ENCODE results near the gene USP17L12.
"Not testable (repeated sequence)": the region's sequence is repeated elsewhere in the genome, so short reads cannot be mapped to it uniquely, and the experiment has no call there.

DNA sequence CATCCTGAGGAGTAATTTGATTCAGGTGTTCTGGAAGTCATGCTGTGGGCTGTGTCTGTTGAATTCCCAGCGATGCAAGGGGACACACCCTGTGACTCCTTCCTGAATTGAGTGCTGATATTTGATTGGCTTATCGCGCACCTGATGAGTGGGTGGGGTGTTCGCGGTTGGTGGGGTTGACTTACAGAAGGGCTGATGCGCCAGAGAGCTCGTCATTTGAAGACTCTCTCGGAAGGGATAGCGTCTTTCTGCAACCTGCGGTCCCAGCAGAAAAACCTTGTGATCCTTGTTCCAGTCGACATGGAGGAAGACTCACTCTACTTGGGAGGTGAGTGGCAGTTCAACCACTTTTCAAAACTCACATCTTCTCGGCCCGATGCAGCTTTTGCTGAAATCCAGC, 33.1 kb downstream of the USP17L12 start, which contains the start of gene USP17L19:
- TF ChIP-seq, protein P1, sequence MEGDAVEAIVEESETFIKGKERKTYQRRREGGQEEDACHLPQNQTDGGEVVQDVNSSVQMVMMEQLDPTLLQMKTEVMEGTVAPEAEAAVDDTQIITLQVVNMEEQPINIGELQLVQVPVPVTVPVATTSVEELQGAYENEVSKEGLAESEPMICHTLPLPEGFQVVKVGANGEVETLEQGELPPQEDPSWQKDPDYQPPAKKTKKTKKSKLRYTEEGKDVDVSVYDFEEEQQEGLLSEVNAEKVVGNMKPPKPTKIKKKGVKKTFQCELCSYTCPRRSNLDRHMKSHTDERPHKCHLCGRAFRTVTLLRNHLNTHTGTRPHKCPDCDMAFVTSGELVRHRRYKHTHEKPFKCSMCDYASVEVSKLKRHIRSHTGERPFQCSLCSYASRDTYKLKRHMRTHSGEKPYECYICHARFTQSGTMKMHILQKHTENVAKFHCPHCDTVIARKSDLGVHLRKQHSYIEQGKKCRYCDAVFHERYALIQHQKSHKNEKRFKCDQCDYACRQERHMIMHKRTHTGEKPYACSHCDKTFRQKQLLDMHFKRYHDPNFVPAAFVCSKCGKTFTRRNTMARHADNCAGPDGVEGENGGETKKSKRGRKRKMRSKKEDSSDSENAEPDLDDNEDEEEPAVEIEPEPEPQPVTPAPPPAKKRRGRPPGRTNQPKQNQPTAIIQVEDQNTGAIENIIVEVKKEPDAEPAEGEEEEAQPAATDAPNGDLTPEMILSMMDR (IDR thresholded peaks at IDR 0.05 in 2 of 3, conservative IDR thresholded peaks at IDR 0.05 in 1 of 3; ENCODE audit: borderline replicate concordance in 1 of 3, insufficient read depth in 1 of 3, low read depth in 2 of 3, low read length in 2 of 3), result not testable (repeated sequence)
- not testable (repeated sequence) for TF ChIP-seq EGR1 (IDR thresholded peaks at IDR 0.05; ENCODE audit: low read depth); POLR2A (IDR thresholded peaks at IDR 0.05; ENCODE audit: borderline replicate concordance, extremely low read depth, insufficient read depth, insufficient read length); ELF1 (IDR thresholded peaks at IDR 0.05; ENCODE audit: borderline replicate concordance, low read depth); SP1 (IDR thresholded peaks at IDR 0.05; ENCODE audit: low read depth); ZNF274 (IDR thresholded peaks at IDR 0.05; ENCODE audit: low read depth, low read length); EZH2 (IDR thresholded peaks at IDR 0.05); SRF (IDR thresholded peaks at IDR 0.05; ENCODE audit: low read depth); ZFX (IDR thresholded peaks at IDR 0.05); POLR2AphosphoS5 (IDR thresholded peaks at IDR 0.05; ENCODE audit: low read depth, low read length); EZH2phosphoT487 (IDR thresholded peaks at IDR 0.05; ENCODE audit: borderline replicate concordance); CEBPB (IDR thresholded peaks at IDR 0.05; ENCODE audit: low read depth)
- TF ChIP-seq, protein P2, sequence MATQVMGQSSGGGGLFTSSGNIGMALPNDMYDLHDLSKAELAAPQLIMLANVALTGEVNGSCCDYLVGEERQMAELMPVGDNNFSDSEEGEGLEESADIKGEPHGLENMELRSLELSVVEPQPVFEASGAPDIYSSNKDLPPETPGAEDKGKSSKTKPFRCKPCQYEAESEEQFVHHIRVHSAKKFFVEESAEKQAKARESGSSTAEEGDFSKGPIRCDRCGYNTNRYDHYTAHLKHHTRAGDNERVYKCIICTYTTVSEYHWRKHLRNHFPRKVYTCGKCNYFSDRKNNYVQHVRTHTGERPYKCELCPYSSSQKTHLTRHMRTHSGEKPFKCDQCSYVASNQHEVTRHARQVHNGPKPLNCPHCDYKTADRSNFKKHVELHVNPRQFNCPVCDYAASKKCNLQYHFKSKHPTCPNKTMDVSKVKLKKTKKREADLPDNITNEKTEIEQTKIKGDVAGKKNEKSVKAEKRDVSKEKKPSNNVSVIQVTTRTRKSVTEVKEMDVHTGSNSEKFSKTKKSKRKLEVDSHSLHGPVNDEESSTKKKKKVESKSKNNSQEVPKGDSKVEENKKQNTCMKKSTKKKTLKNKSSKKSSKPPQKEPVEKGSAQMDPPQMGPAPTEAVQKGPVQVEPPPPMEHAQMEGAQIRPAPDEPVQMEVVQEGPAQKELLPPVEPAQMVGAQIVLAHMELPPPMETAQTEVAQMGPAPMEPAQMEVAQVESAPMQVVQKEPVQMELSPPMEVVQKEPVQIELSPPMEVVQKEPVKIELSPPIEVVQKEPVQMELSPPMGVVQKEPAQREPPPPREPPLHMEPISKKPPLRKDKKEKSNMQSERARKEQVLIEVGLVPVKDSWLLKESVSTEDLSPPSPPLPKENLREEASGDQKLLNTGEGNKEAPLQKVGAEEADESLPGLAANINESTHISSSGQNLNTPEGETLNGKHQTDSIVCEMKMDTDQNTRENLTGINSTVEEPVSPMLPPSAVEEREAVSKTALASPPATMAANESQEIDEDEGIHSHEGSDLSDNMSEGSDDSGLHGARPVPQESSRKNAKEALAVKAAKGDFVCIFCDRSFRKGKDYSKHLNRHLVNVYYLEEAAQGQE (IDR thresholded peaks at IDR 0.05; ENCODE audit: low read depth), result not testable (repeated sequence)
- TF ChIP-seq, protein P3, sequence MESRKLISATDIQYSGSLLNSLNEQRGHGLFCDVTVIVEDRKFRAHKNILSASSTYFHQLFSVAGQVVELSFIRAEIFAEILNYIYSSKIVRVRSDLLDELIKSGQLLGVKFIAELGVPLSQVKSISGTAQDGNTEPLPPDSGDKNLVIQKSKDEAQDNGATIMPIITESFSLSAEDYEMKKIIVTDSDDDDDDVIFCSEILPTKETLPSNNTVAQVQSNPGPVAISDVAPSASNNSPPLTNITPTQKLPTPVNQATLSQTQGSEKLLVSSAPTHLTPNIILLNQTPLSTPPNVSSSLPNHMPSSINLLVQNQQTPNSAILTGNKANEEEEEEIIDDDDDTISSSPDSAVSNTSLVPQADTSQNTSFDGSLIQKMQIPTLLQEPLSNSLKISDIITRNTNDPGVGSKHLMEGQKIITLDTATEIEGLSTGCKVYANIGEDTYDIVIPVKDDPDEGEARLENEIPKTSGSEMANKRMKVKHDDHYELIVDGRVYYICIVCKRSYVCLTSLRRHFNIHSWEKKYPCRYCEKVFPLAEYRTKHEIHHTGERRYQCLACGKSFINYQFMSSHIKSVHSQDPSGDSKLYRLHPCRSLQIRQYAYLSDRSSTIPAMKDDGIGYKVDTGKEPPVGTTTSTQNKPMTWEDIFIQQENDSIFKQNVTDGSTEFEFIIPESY (IDR thresholded peaks at IDR 0.05; ENCODE audit: extremely low read depth, insufficient replicate concordance, low read length), result not testable (repeated sequence)

Measured in HCT116 (cell line).